Left forelimb (tissue), 1 donor: Measurements from ENCODE around the gene CD247.
A peak's percentile ranks its signal among the peaks of the same experiment; 100 is the strongest.
"Not testable (repeated sequence)": the region's sequence is repeated elsewhere in the genome, so short reads cannot be mapped to it uniquely, and the experiment has no call there.

ENCODE experiments used
- DNase-seq: peaks from one replicate; pipeline ENCODE4 v3.0.0-alpha.2; 2018; ENCODE audit warnings: low spot score

CD247 gene

GRCh38 chr1:167518331-167518700 lies at the start of gene CD247:
CD247 (minus strand) TSS chr1:167518529; CDS start chr1:167518465, 64 bp downstream.
- no peak for DNase-seq

DNA sequence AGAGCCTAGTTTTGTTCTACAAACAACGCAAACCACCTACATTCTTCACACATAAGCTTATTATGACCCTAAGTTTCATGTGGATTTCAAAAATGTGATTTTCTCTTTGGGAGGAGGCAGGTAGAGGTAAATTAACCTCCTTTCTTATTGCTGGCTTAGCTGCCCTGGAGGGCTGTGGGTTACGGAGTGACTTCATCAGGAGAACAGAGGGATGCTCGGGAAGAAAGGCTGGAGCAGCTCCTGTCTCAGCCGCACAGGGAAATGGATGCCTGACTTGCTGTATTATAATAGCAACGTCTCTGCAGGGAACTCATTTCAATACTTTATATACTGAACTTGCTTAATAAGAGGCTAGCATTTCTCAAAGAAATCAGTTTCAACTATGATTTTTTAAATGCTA lies 49.3 kb upstream of the CD247 start:
- no peak for DNase-seq

DNA sequence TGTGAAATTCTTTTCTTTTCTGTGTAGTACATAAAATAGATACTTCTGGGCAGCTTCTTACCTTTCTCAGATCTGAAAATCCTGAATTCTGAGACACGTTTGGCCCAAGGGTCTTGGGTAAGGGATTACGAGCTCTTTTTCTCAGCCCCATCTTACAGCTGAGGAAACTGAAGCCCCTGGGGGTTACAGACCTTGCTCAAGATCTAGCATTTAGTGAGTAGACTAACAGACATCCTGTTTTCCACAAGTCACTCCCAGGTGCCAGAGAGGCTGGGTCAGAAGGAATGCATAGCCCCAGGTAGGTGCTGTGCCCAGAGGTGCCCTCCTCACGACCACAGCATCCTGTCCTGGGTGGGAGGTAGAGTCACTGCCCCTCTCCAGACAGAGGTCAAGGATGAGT lies 48.4 kb upstream of the CD247 start:
- no peak for DNase-seq

DNA sequence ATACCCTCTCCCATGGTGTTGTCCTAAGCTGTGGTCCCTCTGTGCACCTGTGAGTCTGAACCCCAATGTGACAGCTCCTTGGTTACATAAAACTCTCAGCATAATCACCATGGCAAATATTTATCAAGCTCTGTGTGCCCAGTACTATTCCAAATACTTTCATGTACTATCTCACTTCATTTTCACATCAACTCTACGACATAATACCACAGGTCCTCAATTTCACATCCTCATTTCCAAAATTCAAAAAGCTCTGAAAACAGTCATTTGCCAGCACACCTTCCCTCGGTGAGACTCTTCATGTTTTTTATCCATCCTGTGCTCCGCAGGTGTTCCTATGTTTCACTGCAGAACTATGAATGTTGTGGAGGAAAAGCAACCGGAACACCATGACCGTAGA lies 47.6 kb upstream of the CD247 start:
- no peak for DNase-seq

GRCh38 chr1:167564612-167565270 lies 46.4 kb upstream of the CD247 start:
- no peak for DNase-seq

DNA sequence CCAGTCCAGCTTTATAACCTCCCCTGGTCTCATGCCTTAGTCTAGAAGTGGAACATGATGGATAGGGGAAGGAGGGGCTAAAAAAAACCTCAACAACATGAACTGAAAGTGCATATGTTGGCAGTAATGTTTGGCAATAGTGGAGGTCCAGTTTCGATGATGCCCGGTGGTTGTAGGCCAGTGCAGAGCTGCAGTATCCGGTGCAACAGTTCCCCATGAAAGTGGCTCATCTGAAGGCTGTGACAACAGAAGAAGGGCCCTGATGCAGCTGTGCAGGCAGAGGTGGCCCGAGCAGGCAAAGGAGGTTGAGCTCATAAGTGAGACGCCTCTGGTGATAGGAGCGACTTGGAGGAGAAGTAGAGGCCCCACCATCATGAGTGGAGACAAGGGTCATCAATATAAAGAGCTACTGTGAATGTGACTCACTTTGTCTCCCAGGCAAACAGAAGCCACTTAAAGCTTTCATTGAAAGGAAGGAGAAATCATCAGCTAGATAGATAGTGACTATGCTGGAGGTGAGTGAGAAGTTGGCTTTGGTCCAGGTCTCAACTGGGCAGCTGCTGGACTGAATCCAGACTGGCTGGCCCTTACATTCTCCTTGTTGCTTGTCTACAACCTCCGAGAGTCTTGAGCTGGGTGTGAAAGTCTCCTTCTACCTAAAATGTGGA lies 45.4 kb upstream of the CD247 start:
- DNase-seq = no peak

DNA sequence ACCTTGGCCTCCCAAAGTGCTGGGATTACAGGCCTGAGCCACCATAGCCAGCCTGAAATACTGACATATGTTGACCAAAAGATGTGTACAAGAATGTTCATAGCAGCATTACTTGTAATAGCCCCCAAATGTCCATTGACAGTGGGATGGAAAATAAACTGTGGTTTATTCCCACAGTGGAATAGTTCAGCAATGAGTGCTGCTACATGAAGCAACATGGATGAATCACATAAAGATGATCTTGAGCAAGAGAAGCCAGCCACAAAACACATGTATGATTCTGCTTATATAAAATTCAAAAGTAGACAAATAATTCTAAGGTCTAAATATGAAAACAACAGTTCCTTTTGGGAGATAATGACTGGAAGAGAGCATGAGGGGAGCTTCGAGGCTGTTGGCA lies 44.4 kb upstream of the CD247 start:
- no peak for DNase-seq

DNA sequence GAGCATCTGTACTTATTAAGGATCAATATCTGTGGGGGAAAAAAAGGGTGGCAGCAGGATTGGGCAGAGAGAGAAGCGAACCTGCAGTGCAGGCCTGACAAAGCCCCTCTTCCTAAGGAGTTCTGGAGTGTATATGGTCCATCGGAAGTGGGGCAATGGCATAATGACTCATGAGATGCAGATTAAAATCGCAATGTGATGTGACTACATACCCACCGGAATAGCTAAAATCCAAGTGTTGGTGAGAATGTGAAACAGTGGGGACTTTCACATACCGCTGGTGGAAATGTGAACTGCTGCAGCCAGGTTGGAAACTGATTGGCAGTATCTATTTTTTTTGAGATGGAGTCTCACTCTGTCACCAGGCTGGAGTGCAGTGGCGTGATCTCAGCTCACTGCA lies 43.4 kb upstream of the CD247 start:
- DNase-seq = no peak

DNA sequence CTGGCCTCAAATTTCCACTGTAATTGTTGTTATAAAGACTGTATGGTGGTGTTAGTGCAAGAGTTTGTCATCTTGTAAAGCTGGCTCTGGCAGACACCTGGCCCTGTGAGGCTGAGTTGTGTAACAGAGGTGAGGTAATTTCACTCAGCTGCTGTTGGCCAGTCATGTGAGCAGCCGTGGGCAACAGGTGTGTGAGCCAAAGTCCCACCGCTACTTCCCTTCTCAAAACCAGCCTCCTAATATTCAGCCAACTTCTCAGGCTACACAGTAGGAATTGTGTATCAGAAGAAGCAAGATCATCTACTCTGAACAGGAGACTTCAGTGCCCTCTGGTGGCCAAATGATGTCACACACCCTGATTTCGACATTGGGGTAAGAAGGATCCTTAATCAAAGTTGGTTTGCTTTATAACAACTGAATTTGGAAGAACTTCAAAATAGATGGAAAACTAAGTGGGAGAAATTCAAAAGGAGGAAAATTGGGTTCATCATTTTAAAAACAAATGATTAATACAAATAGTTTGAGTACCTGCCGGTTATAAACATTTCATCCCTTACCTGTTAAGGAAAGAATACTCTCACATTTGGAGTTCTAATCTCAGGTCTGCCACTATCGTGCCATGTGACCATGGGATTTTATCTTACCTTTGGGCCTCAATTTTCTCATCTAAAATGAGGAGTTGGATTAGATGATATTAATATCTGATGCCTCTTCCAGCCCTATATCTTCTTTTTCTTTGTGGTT lies 37.8 kb upstream of the CD247 start:
- DNase-seq = peak; percentile 71

DNA sequence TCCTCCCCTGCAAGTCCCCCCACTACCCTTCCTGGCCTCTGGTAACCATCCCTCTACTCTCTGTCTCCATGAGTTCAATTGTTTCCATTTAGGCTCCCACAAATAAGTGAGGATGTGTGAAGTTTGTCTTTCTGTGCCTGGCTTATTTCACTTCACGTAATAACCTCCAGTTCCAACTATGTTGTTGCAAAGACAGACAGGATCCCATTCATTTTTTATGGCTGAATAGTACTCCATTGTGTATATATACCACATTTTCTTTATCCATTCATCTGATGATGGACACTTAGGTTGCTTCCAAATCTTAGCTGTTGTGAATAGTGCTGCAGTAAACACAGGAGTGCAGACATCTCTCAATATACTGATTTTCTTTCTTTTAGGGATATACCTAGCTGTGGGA lies 36.7 kb upstream of the CD247 start:
- not testable (repeated sequence) for DNase-seq

DNA sequence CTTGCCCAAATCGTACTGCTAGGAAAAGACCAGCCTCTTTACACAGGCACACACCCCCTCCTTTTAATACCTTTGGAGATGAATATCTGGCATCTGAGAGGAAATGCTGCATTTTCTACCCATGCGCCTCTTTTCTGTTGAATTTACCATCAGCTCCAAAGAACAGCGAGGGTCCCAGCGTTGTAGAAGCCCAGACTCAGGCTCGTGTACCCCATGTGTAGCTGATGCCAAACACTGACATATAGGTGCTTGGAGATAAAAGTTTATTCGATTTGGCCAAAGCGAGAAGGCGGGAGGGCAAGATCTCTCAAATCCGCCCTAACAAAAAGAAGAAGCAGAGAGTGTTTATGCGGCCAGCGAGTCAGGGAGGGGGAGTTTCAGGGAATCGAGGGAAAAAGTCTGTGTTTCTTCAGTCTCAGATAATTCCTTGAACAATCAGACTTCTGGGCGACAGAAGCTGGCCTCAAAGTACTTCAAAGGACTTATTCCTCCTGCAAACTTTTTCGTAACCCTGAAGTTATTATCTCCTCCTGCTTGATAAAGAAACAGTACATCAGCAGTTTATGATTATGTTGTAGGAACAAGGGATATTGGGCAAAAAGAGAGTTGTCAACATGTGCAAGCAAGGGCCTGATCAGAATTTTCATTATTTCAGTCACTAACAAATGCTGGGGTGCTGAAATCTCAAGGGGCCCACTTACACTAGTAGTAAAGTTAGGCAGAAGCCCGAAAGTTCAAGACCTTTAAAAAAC lies 35.9 kb upstream of the CD247 start:
- DNase-seq = no peak

DNA sequence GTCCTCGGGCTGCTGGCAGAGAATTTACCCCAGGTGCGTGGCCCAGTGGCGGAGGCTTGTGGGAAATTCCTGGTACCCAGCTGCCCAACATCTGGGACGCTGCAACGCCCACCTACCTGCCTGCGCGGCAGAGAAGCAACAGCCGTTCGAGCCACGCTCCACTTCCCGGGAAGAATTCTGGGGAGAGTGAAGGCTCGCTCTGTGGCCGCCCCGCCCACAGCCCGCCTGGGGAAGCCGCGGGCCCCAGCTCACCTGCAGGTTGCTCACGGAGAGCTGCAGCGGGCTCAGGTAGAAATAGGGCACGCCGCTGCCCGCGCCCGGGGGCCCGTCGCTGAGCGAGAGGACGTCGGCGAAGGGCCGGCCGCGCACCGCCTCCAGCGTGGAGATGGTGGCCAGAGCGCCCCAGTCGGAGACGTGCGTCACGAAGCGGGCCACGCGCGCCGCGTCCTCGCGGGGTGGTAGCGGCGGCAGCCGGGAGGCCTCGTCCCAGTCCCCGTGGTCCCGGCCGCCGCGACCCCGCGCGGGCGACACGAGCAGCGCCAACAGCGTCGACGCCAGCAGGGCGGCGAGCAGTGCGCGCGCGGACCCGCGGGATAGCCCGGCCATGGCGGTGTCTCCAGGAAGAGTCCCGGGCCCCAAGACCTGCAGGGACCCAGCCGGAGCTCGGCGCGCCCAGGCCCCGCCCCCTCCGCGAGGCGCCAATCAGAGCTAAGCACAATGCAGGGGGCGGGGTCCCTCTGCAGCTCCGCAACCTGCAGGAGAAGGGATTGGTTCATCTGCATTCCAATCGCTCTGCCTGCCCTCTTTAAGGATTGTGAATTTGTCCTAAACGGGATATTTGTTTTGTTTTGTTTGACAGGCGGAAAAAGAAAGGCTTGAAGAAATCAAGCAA lies 35.1 kb upstream of the CD247 start, which contains the start of gene CREG1:
Gene CREG1 (minus strand): TSS at position 627 of the 892 bp plus-strand sequence.
- DNase-seq = peak; percentile 94

DNA sequence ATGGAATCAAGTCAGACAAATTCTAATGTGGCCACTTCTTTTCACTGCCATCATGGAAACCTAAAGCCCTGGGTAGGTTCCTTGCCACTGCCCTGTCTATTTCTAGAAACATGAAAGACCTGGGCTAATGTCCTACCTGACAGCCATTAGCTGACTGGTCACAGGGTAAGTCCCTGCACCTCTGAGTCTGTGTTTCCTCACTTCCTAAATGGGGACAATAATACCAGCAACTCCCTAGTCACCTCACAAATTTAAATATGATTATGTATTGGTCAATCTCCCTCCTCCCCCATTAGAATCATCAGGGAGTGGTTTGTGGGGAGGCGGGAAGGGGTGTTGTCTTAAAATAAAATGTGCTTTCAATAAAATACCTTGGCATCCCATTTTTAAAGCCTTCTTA lies 33.0 kb upstream of the CD247 start:
- DNase-seq = no peak

- no peak for DNase-seq
Observed at GRCh38 chr1:167548059-167548932, 30.0 kb upstream of the CD247 start.

- no peak for DNase-seq
Observed at GRCh38 chr1:167546935-167547334, 28.6 kb upstream of the CD247 start.

DNA sequence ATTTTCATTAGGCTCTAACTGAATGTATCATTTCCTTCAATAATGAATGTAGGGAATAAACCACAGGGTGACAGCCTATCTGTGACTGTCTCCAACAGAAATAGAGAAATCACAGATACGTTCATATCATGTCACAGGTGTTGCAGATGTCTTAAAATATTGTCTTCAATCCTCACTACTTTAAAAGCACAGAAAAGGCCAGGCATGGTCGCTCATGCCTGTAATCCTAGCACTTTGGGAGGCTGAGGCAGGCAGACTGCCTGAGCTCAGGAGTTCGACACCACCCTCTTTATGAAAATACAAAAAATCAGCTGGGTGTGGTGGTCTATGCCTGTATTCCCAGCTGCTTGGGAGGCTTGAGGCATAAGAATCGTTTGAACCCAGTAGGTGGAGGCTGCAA lies 27.0 kb upstream of the CD247 start:
- no peak for DNase-seq

DNA sequence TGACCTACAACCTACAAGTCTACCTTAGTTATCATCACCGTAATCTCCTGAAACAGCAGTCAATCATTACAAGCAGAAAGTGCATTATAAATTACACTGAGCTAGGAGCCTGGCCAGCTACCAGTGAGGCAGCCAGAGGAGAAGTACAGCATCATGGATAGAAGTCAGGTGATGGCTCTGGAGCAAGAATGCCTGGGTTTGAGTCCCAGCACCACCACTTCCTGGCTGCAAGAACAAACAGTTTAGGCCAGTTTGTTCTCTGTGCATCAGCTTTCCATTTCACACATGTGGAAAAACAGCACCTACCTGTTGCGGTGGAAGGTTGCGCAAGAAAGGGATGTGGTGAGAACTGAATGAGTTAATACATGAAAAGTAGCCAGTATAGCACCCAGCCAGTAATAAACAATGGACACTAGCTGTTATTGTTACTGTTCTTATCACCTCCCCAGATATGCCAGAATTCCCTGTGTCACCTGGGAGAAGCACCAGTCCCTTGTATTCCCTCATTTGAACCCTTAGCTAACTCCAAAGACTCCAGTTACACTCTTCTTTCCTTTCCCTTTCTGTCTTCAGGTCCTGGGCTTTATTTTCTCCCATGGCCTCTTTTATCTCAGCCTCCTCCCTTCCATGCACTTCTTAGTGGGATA lies 26.2 kb upstream of the CD247 start:
- no peak for DNase-seq

GRCh38 chr1:167543199-167543990 lies 25.1 kb upstream of the CD247 start:
- DNase-seq = no peak
